MCF 10A (cell line): ENCODE measurements around the gene CCDC86. TPM values are rescaled to one million over a fixed set of nuclear protein-coding genes. Genes with fewer than 3 reads are reported as not detected.

Experiments
- BruUV-seq: library from RNA; stranded (reverse); fragments of 400-500 nt; replicated peaks from 2 replicates; lab custom pipeline; 2021; lab: Mats Ljungman, UMichigan
- CTCF ChIA-PET: fragments of 300-600 bp; sonication (Branson Sonifier 250); formaldehyde crosslinking; extraction: SDS; loops from one replicate; lab custom pipeline; 2021; ENCODE audit warnings: antibody characterized with exemption, inconsistent platforms; lab: Yijun Ruan, JAX
- POLR2A ChIA-PET: fragments of 300-600, 350-650 bp; sonication (Branson Sonifier 250); formaldehyde crosslinking; extraction: SDS; loops from one replicate; lab custom pipeline; 2020; ENCODE audit warnings: antibody characterized with exemption, inconsistent platforms; lab: Yijun Ruan, JAX
- DNase-seq: peaks from one replicate; pipeline ENCODE4 v3.0.0-alpha.2; 2018; ENCODE audit not compliant: unreplicated experiment
- H3K27ac Mint-ChIP-seq: one replicate; pipeline ENCODE4 v1.8.0; 2022; ENCODE audit warnings: mild to moderate bottlenecking, low read depth, mixed read lengths; ENCODE audit not compliant: unreplicated experiment
- H3K27me3 Mint-ChIP-seq: one replicate; pipeline ENCODE4 v1.8.0; 2022; ENCODE audit warnings: mixed read lengths; ENCODE audit not compliant: insufficient read depth, unreplicated experiment
- H3K36me3 Mint-ChIP-seq: one replicate; pipeline ENCODE4 v1.8.0; 2022; ENCODE audit warnings: mild to moderate bottlenecking, moderate library complexity, mixed read lengths; ENCODE audit not compliant: insufficient read depth, unreplicated experiment
- H3K4me1 Mint-ChIP-seq: one replicate; pipeline ENCODE4 v1.8.0; 2022; ENCODE audit warnings: mixed read lengths; ENCODE audit not compliant: insufficient read depth, unreplicated experiment
- H3K4me3 Mint-ChIP-seq: one replicate; pipeline ENCODE4 v1.8.0; 2022; ENCODE audit warnings: mild to moderate bottlenecking, moderate library complexity, mixed read lengths; ENCODE audit not compliant: unreplicated experiment
- H3K9me3 Mint-ChIP-seq: one replicate; pipeline ENCODE4 v1.8.0; 2022; ENCODE audit warnings: mixed read lengths; ENCODE audit not compliant: unreplicated experiment
- CTCF ChIP-seq: fragments of 200-600 bp; IDR thresholded peaks from one replicate; pipeline ENCODE4 v1.8.0; 2022; ENCODE audit warnings: antibody characterized with exemption, mild to moderate bottlenecking; ENCODE audit not compliant: unreplicated experiment
- intact Hi-C: fragments of 100-400 bp; cut with micrococcal nuclease; formaldehyde crosslinking; loops from 2 replicates; pipeline ENCODE4 v1.14.1; 2022
- total RNA-seq: library from RNA; stranded (reverse); gene quantifications from 2 replicates; pipeline ENCODE4 v1.2.3, GENCODE V29; 2022

Gene CCDC86
- total RNA-seq, 1 experiment from 2014 or later, result 57.8 TPM

GRCh38 chr11:60878245-60879101, 36.6 kb downstream of the CCDC86 start:
- no peak for DNase-seq
- no peak overlapping the region for H3K4me3 Mint-ChIP-seq
- ChIA-PET POLR2A (no interaction called here), CTCF (interaction anchor here (0.6 to 1.2 kb wide), 2 partner anchors 47 to 507 kb away, joined by 3 to 4 read pairs; no protein-coding TSS in a partner anchor)
- BruUV-seq, result no TSS peak
- no peak overlapping the region for H3K27ac Mint-ChIP-seq
- H3K27me3 Mint-ChIP-seq, result no peaks in the 10 kb centered on the region
- peaks cover 26% of the 10 kb centered on the region for H3K36me3 Mint-ChIP-seq
- no peaks in the 10 kb centered on the region for H3K9me3 Mint-ChIP-seq
- no peak for TF ChIP-seq CTCF
- H3K4me1 Mint-ChIP-seq, result no peaks in the 10 kb centered on the region
- intact Hi-C loops, result no loop called here

- Mint-ChIP-seq H3K4me1 (no peaks in the 10 kb centered on the region), H3K27me3 (no peaks in the 10 kb centered on the region), H3K27ac (no peak overlapping the region), H3K9me3 (no peaks in the 10 kb centered on the region), H3K36me3 (peaks cover 30% of the 10 kb centered on the region), H3K4me3 (no peak overlapping the region)
- CTCF ChIA-PET, result no interaction called here
- TF ChIP-seq CTCF, result no peak
- BruUV-seq, result no TSS peak
- intact Hi-C loops, result no loop called here
- no peak for DNase-seq
- POLR2A ChIA-PET, result no interaction called here
Measured at GRCh38 chr11:60879104-60879503, 37.2 kb downstream of the CCDC86 start.

GRCh38 chr11:60879971-60880588, 38.2 kb downstream of the CCDC86 start:
- Mint-ChIP-seq H3K4me1 (no peaks in the 10 kb centered on the region), H3K27me3 (no peaks in the 10 kb centered on the region), H3K4me3 (no peak overlapping the region), H3K27ac (peak overlapping the region; percentile 49), H3K9me3 (no peaks in the 10 kb centered on the region), H3K36me3 (peaks cover 37% of the 10 kb centered on the region)
- no peak for TF ChIP-seq CTCF
- no TSS peak for BruUV-seq
- intact Hi-C loops, result no loop called here
- CTCF ChIA-PET, result interaction anchor here (0.8 to 1.1 kb wide), 2 partner anchors 17 to 19 kb away, joined by 3 to 8 read pairs; no protein-coding TSS in a partner anchor
- POLR2A ChIA-PET, result no interaction called here
- DNase-seq, result no peak

- POLR2A ChIA-PET, result interaction anchor here (1.4 kb wide), 1 partner anchor 11 kb away, joined by 3 read pairs; no protein-coding TSS in a partner anchor
- Mint-ChIP-seq H3K9me3 (no peaks in the 10 kb centered on the region), H3K27me3 (no peaks in the 10 kb centered on the region), H3K4me1 (no peaks in the 10 kb centered on the region), H3K4me3 (no peak overlapping the region), H3K27ac (peak overlapping the region; percentile 49), H3K36me3 (peaks cover 37% of the 10 kb centered on the region)
- intact Hi-C loops, result no loop called here
- no TSS peak for BruUV-seq
- no peak for TF ChIP-seq CTCF
- CTCF ChIA-PET, result interaction anchor here (0.8 to 2.2 kb wide), 3 partner anchors 16 to 49 kb away, joined by 3 to 8 read pairs (median 5); no protein-coding TSS in a partner anchor
- DNase-seq, result no peak
Measured at GRCh38 chr11:60880643-60881282, 38.9 kb downstream of the CCDC86 start.
